Endothelial cell (in vitro differentiated cells): ENCODE measurements around the gene TSSK2. TPM values are rescaled to one million over a fixed set of nuclear protein-coding genes. Genes with fewer than 3 reads are reported as not detected.
A peak's percentile ranks its signal among the peaks of the same experiment; 100 is the strongest.

Source experiments
- DNase-seq: peaks from one replicate; pipeline ENCODE4 v3.0.0; 2021; ENCODE audit warnings: low spot score
- H3K27ac Mint-ChIP-seq: one replicate; pipeline ENCODE4 v1.8.0; 2021; ENCODE audit warnings: mixed read lengths, inconsistent platforms; ENCODE audit not compliant: unreplicated experiment
- H3K27me3 Mint-ChIP-seq: one replicate; pipeline ENCODE4 v1.8.0; 2021; ENCODE audit warnings: mild to moderate bottlenecking, moderate library complexity, mixed read lengths, inconsistent platforms; ENCODE audit not compliant: unreplicated experiment
- H3K36me3 Mint-ChIP-seq: one replicate; pipeline ENCODE4 v1.8.0; 2021; ENCODE audit warnings: mild to moderate bottlenecking, low read depth, mixed read lengths, inconsistent platforms; ENCODE audit not compliant: unreplicated experiment
- H3K4me1 Mint-ChIP-seq: one replicate; pipeline ENCODE4 v1.8.0; 2021; ENCODE audit warnings: mild to moderate bottlenecking, mixed read lengths, inconsistent platforms; ENCODE audit not compliant: unreplicated experiment
- H3K4me3 Mint-ChIP-seq: one replicate; pipeline ENCODE4 v1.8.0; 2021; ENCODE audit warnings: mild to moderate bottlenecking, mixed read lengths, inconsistent platforms; ENCODE audit not compliant: unreplicated experiment
- H3K9me3 Mint-ChIP-seq: one replicate; pipeline ENCODE4 v1.8.0; 2021; ENCODE audit warnings: mixed read lengths, inconsistent platforms; ENCODE audit not compliant: unreplicated experiment
- CTCF ChIP-seq: fragments of 200-600 bp; sonication (generic); IDR thresholded peaks from one replicate; pipeline ENCODE4 v1.5.0; 2021; ENCODE audit warnings: antibody characterized with exemption; ENCODE audit not compliant: unreplicated experiment
- total RNA-seq: library from RNA; stranded (reverse); fragmentation: NEBNext Ultra II Directional; extraction: Animal tissue kit (Norgen Biotek cat#: 25700); gene quantifications from one replicate; pipeline ENCODE4 v1.2.1, GENCODE V29; 2021; ENCODE audit not compliant: unreplicated experiment

The TSSK2 gene
- total RNA-seq, 1 donor from 2014 or later: not detected

GRCh38 chr22:19098157-19098556, 33.0 kb upstream of the TSSK2 start:
- H3K9me3 Mint-ChIP-seq: no peaks in the 10 kb centered on the region
- H3K4me1 Mint-ChIP-seq: no peaks in the 10 kb centered on the region
- no peaks in the 10 kb centered on the region for H3K27me3 Mint-ChIP-seq
- H3K27ac Mint-ChIP-seq: no peak overlapping the region
- H3K4me3 Mint-ChIP-seq: no peak overlapping the region
- no peak for DNase-seq
- no peak for TF ChIP-seq CTCF
- H3K36me3 Mint-ChIP-seq: no peaks in the 10 kb centered on the region

GRCh38 chr22:19103880-19104821, 27.0 kb upstream of the TSSK2 start:
- Mint-ChIP-seq H3K27me3 (no peaks in the 10 kb centered on the region), H3K9me3 (no peaks in the 10 kb centered on the region), H3K27ac (no peak overlapping the region), H3K4me1 (peaks cover 3% of the 10 kb centered on the region), H3K36me3 (no peaks in the 10 kb centered on the region), H3K4me3 (no peak overlapping the region)
- no peak for TF ChIP-seq CTCF
- no peak for DNase-seq

- no peak for DNase-seq
- Mint-ChIP-seq H3K27ac (no peak overlapping the region), H3K9me3 (no peaks in the 10 kb centered on the region), H3K27me3 (no peaks in the 10 kb centered on the region), H3K4me3 (no peak overlapping the region), H3K36me3 (no peaks in the 10 kb centered on the region), H3K4me1 (peaks cover 15% of the 10 kb centered on the region)
- TF ChIP-seq CTCF: no peak
Observed at GRCh38 chr22:19105456-19105855, 25.7 kb upstream of the TSSK2 start.

GRCh38 chr22:19105867-19106802, 25.0 kb upstream of the TSSK2 start:
- Mint-ChIP-seq H3K27ac (no peak overlapping the region), H3K4me1 (peaks cover 15% of the 10 kb centered on the region), H3K9me3 (no peaks in the 10 kb centered on the region), H3K36me3 (no peaks in the 10 kb centered on the region), H3K27me3 (no peaks in the 10 kb centered on the region), H3K4me3 (no peak overlapping the region)
- peak; percentile 26 for DNase-seq
- no peak for TF ChIP-seq CTCF
